SK-N-MC (cell line): ENCODE results near the gene MED13L.

Source experiments
- EZH2 ChIP-seq: fragments of 200-600 bp; sonication (generic); IDR thresholded peaks from one replicate; pipeline ENCODE4 v1.6.1; 2017; ENCODE audit warnings: antibody characterized with exemption
- FOXP2 ChIP-seq: optimal IDR thresholded peaks from 2 replicates; pipeline ENCODE3; 2011; ENCODE audit warnings: mild to moderate bottlenecking, moderate library complexity; ENCODE audit not compliant: insufficient read depth; ENCODE audit errors: extremely low read length, control extremely low read depth
- POLR2AphosphoS5 ChIP-seq: IDR thresholded peaks from 2 replicates; pipeline ENCODE4 v1.6.1; 2012; ENCODE audit warnings: mild to moderate bottlenecking, low read depth, low read length, borderline replicate concordance

- TF ChIP-seq EZH2, result no peak
- no peak for TF ChIP-seq POLR2AphosphoS5
- no peak for TF ChIP-seq FOXP2
Measured at GRCh38 chr12:116058574-116058973, 218.9 kb downstream of the MED13L start.
